Panc1 (cell line): ENCODE data around the gene APBB1IP.

Experiments used
- POLR2AphosphoS5 ChIP-seq: IDR thresholded peaks from 2 replicates; pipeline ENCODE4 v1.6.1; 2012; ENCODE audit warnings: mild to moderate bottlenecking, low read depth, low read length, moderate library complexity
- SIN3A ChIP-seq: IDR thresholded peaks from 2 replicates; pipeline ENCODE4 v1.6.1; 2012; ENCODE audit warnings: low read depth, mild to moderate bottlenecking, low read length, moderate library complexity, borderline replicate concordance; ENCODE audit not compliant: insufficient read depth
- TCF7L2 ChIP-seq: IDR thresholded peaks from 2 replicates; pipeline ENCODE4 v1.6.1; 2011; ENCODE audit warnings: mild to moderate bottlenecking, low read depth, low read length, inconsistent platforms
- TF ChIP-seq, protein P1 (sequence below): fragments of 450-650 bp; IDR thresholded peaks from 2 replicates; pipeline ENCODE4 v1.5.1; 2017; ENCODE audit warnings: mild to moderate bottlenecking
- TF ChIP-seq, protein P2 (sequence below), 2 experiments: IDR thresholded peaks; 2 replicates each; pipeline ENCODE4 v1.6.1; 2011 to 2012; ENCODE audit warnings: low read depth in 2 of 2, control low read depth in 1 of 2, low read length in 1 of 2, mild to moderate bottlenecking in 1 of 2, moderate library complexity in 1 of 2; ENCODE audit not compliant: insufficient read depth in 1 of 2

DNA sequence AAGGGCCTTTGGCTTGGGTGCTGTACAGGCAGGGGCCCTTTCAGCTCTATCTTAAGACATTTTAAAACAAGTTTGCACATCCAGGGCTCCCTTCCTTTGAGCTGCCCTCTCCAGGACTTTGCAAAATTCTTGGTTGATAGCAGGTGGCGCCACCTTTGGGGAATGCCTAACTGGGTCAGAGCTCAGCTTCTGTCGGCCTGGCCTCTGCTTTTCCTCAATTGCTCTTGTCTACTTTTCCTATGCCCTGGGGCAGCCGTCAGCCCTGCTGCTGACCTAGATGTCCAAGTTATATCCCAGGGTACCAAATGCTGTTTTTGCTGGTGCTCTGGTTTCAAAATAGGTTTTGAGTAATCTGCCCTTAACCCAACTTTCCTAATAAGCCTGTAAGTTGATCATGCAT lies 65.8 kb downstream of the APBB1IP start:
- TF ChIP-seq SIN3A, result no peak
- TF ChIP-seq, protein P1, sequence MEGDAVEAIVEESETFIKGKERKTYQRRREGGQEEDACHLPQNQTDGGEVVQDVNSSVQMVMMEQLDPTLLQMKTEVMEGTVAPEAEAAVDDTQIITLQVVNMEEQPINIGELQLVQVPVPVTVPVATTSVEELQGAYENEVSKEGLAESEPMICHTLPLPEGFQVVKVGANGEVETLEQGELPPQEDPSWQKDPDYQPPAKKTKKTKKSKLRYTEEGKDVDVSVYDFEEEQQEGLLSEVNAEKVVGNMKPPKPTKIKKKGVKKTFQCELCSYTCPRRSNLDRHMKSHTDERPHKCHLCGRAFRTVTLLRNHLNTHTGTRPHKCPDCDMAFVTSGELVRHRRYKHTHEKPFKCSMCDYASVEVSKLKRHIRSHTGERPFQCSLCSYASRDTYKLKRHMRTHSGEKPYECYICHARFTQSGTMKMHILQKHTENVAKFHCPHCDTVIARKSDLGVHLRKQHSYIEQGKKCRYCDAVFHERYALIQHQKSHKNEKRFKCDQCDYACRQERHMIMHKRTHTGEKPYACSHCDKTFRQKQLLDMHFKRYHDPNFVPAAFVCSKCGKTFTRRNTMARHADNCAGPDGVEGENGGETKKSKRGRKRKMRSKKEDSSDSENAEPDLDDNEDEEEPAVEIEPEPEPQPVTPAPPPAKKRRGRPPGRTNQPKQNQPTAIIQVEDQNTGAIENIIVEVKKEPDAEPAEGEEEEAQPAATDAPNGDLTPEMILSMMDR, result no peak; the same call in 1 of the 2 replicates
- TF ChIP-seq POLR2AphosphoS5, result no peak
- no peak for TF ChIP-seq TCF7L2
- TF ChIP-seq, protein P2, sequence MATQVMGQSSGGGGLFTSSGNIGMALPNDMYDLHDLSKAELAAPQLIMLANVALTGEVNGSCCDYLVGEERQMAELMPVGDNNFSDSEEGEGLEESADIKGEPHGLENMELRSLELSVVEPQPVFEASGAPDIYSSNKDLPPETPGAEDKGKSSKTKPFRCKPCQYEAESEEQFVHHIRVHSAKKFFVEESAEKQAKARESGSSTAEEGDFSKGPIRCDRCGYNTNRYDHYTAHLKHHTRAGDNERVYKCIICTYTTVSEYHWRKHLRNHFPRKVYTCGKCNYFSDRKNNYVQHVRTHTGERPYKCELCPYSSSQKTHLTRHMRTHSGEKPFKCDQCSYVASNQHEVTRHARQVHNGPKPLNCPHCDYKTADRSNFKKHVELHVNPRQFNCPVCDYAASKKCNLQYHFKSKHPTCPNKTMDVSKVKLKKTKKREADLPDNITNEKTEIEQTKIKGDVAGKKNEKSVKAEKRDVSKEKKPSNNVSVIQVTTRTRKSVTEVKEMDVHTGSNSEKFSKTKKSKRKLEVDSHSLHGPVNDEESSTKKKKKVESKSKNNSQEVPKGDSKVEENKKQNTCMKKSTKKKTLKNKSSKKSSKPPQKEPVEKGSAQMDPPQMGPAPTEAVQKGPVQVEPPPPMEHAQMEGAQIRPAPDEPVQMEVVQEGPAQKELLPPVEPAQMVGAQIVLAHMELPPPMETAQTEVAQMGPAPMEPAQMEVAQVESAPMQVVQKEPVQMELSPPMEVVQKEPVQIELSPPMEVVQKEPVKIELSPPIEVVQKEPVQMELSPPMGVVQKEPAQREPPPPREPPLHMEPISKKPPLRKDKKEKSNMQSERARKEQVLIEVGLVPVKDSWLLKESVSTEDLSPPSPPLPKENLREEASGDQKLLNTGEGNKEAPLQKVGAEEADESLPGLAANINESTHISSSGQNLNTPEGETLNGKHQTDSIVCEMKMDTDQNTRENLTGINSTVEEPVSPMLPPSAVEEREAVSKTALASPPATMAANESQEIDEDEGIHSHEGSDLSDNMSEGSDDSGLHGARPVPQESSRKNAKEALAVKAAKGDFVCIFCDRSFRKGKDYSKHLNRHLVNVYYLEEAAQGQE (IDR thresholded peaks at IDR 0.05; ENCODE audit: insufficient read depth in 1 of 2, low read depth in 2 of 2, low read length in 1 of 2), result no peak
